Thyroid gland (tissue), 4 donors: Measurements from ENCODE around the gene DNAJC1. TPM values are rescaled to one million over a fixed set of nuclear protein-coding genes. Genes with fewer than 3 reads are reported as not detected.

ENCODE experiments used
- DNase-seq, 2 donors: peaks; one replicate each; pipeline ENCODE4 v3.0.0-alpha.2; 2019
- H3K27ac ChIP-seq, 3 donors: fragments of 200-600 bp; sonication (generic); 1 replicate in 2 of 3; 2 replicates in 1 of 3; pipeline ENCODE4 v1.5.1; 2016 to 2019; ENCODE audit warnings: mild to moderate bottlenecking in 1 of 3, moderate library complexity in 1 of 3
- H3K27me3 ChIP-seq: fragments of 200-600 bp; sonication (generic); one replicate; pipeline ENCODE4 v1.5.1; 2019
- H3K36me3 ChIP-seq, 2 donors: fragments of 200-600 bp; sonication (generic); one replicate each; pipeline ENCODE4 v1.5.1; 2016 to 2019
- H3K4me1 ChIP-seq, 2 donors: fragments of 200-600 bp; sonication (generic); one replicate each; pipeline ENCODE4 v1.5.1; 2017 to 2019
- H3K4me3 ChIP-seq, 3 donors: fragments of 200-600 bp; sonication (generic); replicated peaks in 1 of 3; 1 replicate in 2 of 3; 2 replicates in 1 of 3; pipeline ENCODE4 v1.5.1; 2016; ENCODE audit warnings: mild to moderate bottlenecking in 1 of 3
- H3K9me3 ChIP-seq: fragments of 200-600 bp; sonication (generic); one replicate; pipeline ENCODE4 v1.5.1; 2017
- CTCF ChIP-seq, 6 experiments: fragments of 200-600 bp in 3 of 6; fragments of 450-650 bp in 3 of 6; sonication (generic) in 3 of 6; IDR thresholded peaks; one replicate each; pipeline ENCODE4 v1.5.1; 2016 to 2019; ENCODE audit warnings: antibody characterized with exemption in 6 of 6, mild to moderate bottlenecking in 2 of 6, inconsistent platforms in 1 of 6, moderate library complexity in 1 of 6
- POLR2A ChIP-seq, 2 donors: fragments of 450-650 bp; IDR thresholded peaks; one replicate each; pipeline ENCODE4 v1.6.1; 2017; ENCODE audit warnings: antibody characterized with exemption in 2 of 2, mild to moderate bottlenecking in 2 of 2, moderate library complexity in 1 of 2
- WGBS, 2 donors: methylation state at CpG; one replicate each; pipeline ENCODE4 v1.1.5; 2017; 5-methylcytosine and 5-hydroxymethylcytosine counted together
- intact Hi-C: fragments of 100-400 bp; cut with DNase I; formaldehyde crosslinking; loops from one replicate; pipeline ENCODE4 v1.15.1; 2023
- total RNA-seq, 4 donors: library from RNA; depleted of rRNA; stranded (reverse); fragments of >200 nt; gene quantifications; one replicate each; pipeline ENCODE4 v1.2.3, GENCODE V29; 2016

The DNAJC1 gene
- total RNA-seq, 4 donors from 2014 or later: 73.4 to 157 (median 95.6) TPM

- no peak for DNase-seq
- Histone ChIP-seq H3K27ac (no peak overlapping the region), H3K4me1 (peaks cover 9 to 12% of the 10 kb centered on the region in 2 donors), H3K9me3 (no peaks in the 10 kb centered on the region), H3K27me3 (no peaks in the 10 kb centered on the region), H3K4me3 (no peak overlapping the region), H3K36me3 (no peaks in the 10 kb centered on the region)
- WGBS, 2 donors: 87 to 94% methylated on average over 1 of the region's 1 CpG
- TF ChIP-seq POLR2A (IDR thresholded peaks at IDR 0.05) (no peak), CTCF (IDR thresholded peaks at IDR 0.05) (no peak)
- intact Hi-C loops: no loop called here
These were observed 30.9 kb downstream of the DNAJC1 start for GRCh38 chr10:21972584-21972983.

GRCh38 chr10:21969326-21970287 lies 33.9 kb downstream of the DNAJC1 start:
- intact Hi-C loops: no loop called here
- Histone ChIP-seq H3K9me3 (no peaks in the 10 kb centered on the region), H3K4me1 (no peaks in the 10 kb centered on the region), H3K4me3 (no peak overlapping the region), H3K27ac (no peak overlapping the region), H3K27me3 (no peaks in the 10 kb centered on the region), H3K36me3 (no peaks in the 10 kb centered on the region)
- WGBS, 2 donors: 96 to 97% methylated on average over 5 of the region's 5 CpGs
- no peak for DNase-seq
- no peak for TF ChIP-seq CTCF (IDR thresholded peaks at IDR 0.05)
- TF ChIP-seq POLR2A (IDR thresholded peaks at IDR 0.05): no peak

DNA sequence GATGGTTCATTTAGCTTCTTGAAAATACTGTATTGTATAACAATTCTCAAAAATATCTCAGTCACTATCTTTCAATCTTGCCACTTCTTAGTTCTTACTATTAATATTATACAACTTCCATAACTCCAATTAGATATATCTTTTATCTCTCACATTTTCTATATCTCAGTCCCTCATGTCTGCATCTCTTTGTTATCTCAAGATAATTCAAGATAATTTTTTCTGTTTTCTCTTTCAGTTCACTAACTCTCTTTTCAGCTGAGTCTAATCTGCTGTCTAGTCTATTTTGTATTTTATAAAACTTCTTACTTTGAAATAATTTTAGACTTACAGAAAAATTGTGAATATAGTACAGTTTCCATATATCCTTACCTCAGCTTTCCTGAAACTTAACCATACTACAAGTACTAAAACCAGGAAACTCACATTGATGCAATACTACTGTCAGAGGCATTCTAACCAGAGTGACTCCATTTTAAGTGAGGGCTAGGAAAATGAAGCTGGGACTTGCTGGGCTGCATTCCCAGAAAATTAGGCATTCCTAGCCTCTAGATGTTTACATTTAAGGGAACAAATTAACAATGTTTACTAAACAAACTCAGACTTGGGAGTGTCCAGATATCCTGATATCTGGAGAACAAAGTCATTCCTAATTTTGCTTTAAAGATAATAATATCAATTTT lies 38.4 kb downstream of the DNAJC1 start:
- Histone ChIP-seq H3K27me3 (no peaks in the 10 kb centered on the region), H3K9me3 (no peaks in the 10 kb centered on the region), H3K27ac (no peak overlapping the region), H3K4me1 (no peaks in the 10 kb centered on the region), H3K36me3 (no peaks in the 10 kb centered on the region), H3K4me3 (no peak overlapping the region)
- DNase-seq: no peak
- TF ChIP-seq CTCF (IDR thresholded peaks at IDR 0.05): no peak
- TF ChIP-seq POLR2A (IDR thresholded peaks at IDR 0.05): no peak
- intact Hi-C loops: no loop called here

- intact Hi-C loops: no loop called here
- no peak for DNase-seq
- H3K27me3 ChIP-seq: no peaks in the 10 kb centered on the region
- H3K27ac ChIP-seq: no peak overlapping the region
- no peak overlapping the region for H3K4me3 ChIP-seq
- no peaks in the 10 kb centered on the region for H3K4me1 ChIP-seq
- WGBS, 2 donors: 96 to 98% methylated on average over 5 of the region's 5 CpGs
- no peak for TF ChIP-seq CTCF (IDR thresholded peaks at IDR 0.05)
- no peaks in the 10 kb centered on the region for H3K36me3 ChIP-seq
- no peaks in the 10 kb centered on the region for H3K9me3 ChIP-seq
These were observed 41.2 kb downstream of the DNAJC1 start for GRCh38 chr10:21962358-21962757.

GRCh38 chr10:21961847-21962246 lies 41.7 kb downstream of the DNAJC1 start:
- Histone ChIP-seq H3K27ac (no peak overlapping the region), H3K4me3 (no peak overlapping the region), H3K36me3 (no peaks in the 10 kb centered on the region), H3K4me1 (no peaks in the 10 kb centered on the region), H3K27me3 (no peaks in the 10 kb centered on the region), H3K9me3 (no peaks in the 10 kb centered on the region)
- TF ChIP-seq POLR2A (IDR thresholded peaks at IDR 0.05) (no peak), CTCF (IDR thresholded peaks at IDR 0.05) (no peak)
- DNase-seq: no peak
- intact Hi-C loops: no loop called here
